DOHH2 (cell line): ENCODE measurements around the gene C5orf58.

ENCODE experiments used
- CTCF ChIP-seq: fragments of 200-600 bp; sonication (generic); IDR thresholded peaks from one replicate; pipeline ENCODE4 v1.5.1; 2014; ENCODE audit warnings: antibody characterized with exemption, mild to moderate bottlenecking, low read depth, low read length; ENCODE audit not compliant: poor library complexity, severe bottlenecking
- EZH2phosphoT487 ChIP-seq: fragments of 200-600 bp; sonication (generic); IDR thresholded peaks from 2 replicates; pipeline ENCODE4 v1.6.1; 2017; ENCODE audit warnings: borderline replicate concordance, mild to moderate bottlenecking, antibody characterized with exemption, low read length, moderate library complexity, mixed read lengths

- TF ChIP-seq CTCF = no peak
- TF ChIP-seq EZH2phosphoT487 = no peak
Observed at GRCh38 chr5:170251462-170251861, 18.7 kb downstream of the C5orf58 start.
